ENCODE measurements around the gene FRMD4A.

FRMD4A gene

DNA sequence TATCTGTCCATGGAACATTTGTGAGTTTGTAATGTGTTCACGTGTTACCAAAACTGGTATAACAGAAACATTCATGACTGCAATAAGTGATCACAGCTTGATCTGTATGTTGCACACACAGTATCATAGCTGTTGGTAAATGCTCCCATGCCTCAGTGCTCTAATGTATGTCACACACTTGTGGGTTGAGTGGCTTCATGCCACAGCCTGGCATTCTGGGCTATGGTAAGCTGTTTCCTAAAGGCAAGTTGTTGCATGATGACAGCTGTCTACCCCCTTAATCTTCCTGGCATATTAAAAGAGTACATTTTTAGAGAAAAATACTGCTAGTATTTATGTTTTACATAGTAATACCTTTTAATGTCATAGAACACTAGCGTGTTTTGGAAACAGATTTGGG, 708.8 kb downstream of the FRMD4A start:
- DNase-seq: no peak

DNA sequence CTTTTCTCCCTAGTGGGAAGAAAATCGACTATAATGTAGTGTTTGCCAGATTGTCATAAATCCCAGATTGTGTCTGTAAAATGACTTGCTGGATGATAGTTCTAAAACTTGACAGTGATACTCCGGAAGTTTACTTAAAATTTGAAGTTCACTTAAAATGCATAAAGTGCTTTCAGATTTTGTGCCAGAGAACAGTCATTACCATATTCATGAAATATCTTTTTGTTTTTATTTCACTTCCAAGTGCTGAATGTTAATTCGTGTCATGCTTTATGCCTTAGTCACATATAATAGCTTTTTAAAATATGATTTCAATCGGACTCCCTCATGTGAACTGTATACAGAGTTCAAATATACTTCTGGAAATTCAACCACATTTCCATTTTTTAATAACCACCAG, 713.6 kb downstream of the FRMD4A start:
- DNase-seq: no peak

DNA sequence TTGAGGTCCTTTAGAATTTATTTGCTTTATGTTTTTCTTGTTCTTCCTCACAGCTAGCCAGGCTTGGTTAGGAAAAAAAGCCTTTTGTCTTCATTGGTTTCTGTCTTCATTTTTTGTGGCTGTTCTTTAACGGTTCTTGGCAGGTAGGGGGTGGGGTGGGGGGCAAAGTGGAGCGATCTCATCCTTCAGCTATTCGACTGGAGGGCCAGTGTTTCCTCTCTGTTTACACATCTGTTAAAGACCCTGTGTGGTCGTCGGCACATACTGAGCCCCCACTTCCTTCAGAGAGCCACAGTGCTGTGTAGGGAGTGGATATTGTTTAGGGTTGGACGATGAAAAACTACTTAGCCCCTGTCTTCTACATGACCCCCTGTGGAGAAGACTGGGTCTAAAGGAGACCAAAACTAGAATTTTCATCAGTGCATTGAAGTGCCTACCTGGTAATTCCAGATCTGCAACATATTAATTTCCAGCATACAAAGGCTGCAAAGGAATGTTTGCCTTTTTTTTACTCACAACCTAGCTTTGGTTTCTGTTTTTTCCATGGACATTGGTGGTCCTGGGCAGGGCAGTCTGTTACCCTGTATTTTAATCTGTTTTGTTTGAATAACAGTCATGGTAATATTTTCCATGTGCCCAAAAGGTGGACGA, 714.9 kb downstream of the FRMD4A start:
- no peak for DNase-seq

DNA sequence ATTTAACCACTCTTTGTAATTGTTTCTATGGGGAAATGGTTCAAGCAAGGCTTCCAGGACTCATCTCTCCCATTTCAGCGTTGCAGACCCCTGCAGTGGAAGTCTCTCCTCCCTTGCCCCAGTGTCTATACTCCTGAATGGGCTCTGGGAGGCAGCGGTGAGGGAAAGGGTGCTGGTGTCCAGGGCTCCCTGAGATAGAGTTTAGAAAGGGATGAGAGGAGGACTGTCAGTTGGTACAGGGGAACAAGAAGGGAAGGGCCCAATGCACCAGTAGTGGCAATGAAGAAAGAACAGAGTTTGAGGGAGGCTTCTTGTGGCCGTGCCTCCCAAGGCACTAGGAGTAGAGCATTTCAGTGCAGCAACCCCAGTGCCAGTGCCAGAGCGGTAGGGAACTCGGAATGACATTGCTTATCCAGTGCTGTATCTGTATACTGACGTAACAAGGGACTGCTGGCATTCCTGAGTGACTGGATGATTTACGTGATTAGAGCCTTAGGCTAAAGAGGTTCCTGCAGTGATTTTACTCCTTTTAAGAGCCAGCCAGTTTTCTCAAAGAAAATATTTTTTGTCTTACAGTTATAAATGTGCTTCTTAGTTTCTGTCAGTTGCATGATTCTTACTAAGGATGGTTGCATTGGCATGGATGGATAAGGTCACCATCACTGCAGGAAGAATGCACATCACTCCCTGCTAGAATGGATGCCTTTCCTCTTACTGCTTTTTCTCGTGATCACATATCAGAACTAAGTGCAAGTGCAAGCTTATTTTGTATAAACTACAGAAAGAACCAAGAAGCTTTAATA, 716.0 kb downstream of the FRMD4A start:
- no peak for DNase-seq

DNA sequence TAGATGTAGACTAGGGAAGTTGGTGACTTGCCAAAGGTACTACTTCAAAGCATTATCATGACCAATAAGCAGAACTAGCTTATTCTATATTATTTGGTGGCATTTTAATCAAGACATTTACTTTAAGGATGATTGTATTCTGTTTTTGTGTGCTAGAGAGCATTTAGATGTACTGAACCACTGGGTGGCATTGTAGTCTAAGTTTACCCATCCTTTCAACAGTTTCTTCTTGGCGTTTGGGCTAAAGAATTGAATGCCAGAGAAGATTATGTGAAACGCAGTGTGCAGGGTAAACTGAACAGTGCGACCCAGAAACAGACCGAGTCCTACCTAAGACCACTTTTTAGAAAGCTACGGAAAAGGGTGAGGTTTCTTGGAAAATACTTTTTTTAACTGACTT, 717.2 kb downstream of the FRMD4A start:
- no peak for DNase-seq

DNA sequence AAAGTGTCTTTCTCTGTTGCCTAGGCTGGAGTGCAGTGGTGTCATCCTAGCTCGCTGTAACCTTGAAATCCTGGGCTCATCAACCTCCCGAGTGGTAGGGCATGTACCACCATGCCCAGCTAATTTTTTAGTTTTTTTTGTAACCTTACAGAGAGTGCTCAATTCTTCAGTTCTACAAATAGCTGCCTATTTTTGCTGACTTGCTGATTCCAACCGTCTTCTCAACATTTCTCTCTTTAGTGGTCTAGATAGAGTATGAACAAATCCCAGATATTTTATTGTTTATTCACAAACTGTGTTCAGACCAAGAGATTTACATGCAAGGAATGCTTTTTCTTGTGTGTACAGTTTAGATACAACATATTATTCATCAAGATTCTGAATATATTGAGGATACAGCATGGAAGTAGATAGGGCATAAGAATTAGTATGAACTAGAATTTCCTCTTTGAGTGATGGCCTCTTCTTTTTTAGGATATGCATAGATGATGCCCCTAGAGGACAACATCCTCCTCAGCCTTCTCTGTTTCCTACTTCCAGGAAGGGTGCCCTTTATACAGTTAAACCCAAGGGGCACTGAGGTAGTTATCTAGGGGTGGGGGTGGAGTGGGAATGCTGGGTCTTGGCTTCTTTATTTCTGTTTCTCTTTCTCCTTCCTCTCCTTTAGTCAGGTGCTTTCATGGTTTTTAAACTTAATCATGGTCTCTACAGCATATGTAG, 717.9 kb downstream of the FRMD4A start:
- DNase-seq: no peak

DNA sequence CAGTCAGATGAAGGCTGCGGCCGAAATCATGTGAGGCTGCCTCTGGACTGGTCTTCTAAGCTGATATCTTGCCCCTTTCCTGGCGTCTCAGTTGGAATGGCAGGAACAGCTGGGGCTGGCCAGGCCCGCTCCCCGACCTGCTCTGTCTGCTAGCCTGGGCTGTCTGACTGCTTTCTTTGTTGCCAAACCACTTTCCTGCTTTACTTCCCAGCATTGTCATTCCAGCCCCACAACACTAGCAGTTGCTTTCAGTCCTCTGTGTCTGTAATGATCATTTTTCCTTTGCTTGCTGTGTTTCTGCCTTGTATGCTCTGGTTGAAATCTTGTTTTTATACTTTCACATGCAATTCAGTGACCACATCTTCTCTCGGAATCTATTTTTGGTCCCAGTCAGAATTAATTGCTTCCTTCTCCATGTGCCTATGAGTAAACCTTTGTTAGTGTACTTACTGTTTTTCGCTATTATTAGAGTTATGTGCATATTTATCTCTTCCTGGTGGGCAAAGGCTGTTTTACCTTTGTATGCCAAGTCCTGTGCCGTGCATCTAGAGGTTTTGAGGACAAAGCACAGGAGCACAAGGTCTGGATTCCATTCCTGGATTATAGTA, 722.4 kb downstream of the FRMD4A start:
- no peak for DNase-seq

DNA sequence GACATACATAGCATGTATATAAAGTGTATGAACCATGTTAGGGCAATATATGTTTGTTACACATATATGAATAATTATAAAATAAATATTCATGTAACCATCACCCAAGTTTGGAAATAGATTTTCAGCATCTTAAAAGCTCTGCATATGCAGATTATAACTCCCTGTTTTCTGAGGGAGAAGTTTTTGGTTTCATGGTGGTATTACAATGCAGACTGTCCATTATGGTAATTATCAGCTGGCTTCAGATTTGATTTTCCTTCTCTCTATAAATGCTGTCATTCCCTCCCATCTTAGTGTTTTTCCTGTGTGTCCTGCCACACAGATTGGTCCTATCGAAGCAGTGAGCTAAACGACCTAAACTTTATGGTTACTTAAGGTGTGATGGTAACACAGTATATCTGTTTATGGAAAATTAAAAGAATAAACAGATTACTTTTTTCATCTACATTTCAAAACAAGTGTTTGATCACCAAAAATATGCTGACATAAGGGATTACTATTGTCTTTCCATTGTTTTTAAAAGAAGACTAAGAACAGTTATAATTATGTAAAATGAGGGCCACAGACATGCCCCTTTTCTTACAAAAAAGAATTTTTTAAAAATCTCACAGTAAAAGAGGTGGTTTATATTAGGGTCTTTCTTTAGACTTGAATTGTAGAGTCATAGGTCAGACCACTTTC, 726.2 kb downstream of the FRMD4A start:
- no peak for DNase-seq

DNA sequence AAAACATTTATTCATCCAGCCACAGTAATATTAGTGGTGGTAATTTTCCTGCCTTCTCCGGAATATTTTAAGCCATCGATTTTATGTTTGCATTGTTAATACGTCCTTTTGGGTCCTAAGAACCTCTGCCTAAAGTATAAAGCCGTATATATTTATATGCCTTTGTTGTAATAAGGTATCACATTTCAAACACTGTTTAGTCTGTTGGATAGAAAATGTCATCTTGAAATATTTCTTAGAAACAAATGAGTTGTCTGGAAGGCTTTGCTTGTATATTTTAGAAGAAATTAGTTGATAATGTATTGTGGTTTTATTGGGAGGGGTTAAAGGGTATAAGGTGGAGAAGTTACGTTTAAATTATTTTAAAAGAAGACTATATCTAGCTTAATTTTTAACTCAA, 732.8 kb downstream of the FRMD4A start:
- DNase-seq: no peak

DNA sequence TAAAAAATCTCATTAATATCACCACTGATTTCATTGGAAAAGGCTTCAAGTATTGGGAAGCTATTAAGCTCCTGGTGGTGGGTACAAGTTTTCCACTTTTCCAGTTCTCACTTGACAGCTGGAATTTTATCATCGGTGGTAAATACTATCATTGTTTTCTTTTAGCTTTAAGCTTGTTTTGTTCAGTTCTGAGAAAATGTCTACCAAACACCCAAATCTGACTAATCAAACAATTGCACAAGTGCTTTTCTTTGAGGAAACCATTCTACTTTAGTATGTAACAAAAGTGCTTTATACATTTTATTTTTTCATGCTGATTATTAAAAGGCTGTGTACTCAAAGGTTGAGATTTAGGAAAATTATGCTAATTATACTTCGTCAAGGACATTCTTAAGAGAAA, 736.1 kb downstream of the FRMD4A start:
- DNase-seq: no peak
